ENCODE measurements around the gene IL36B.

The IL36B gene

GRCh38 chr2:112977559-112978056 is 75.1 kb downstream of the IL36B start, which contains the start of gene IL36G:
IL36G (plus strand) TSS chr2:112978006; CDS start chr2:112978639, 633 bp downstream.
- Histone ChIP-seq H3K36me3 (ENCODE audit: control insufficient read depth in 5 of 5, insufficient read depth in 5 of 5, low read length in 5 of 5) (no peaks in the 10 kb centered on the region), H3K9ac (ENCODE audit: low read length in 5 of 5) (no peak within 1 kb of the TSS), H3K4me1 (ENCODE audit: control insufficient read depth in 5 of 5, insufficient read depth in 5 of 5, low read length in 5 of 5) (no peaks in the 10 kb centered on the region), H3K27me3 (ENCODE audit: control insufficient read depth in 5 of 5, insufficient read depth in 4 of 5, low read length in 5 of 5) (peaks cover 0 to 7% (median 0%) of the 10 kb centered on the region in 5 donors), H3K27ac (ENCODE audit: low read depth, low read length) (no peak within 1 kb of the TSS), H3K4me3 (ENCODE audit: low read depth in 1 of 5, low read length in 5 of 5) (no peak within 1 kb of the TSS), H3K9me3 (ENCODE audit: control insufficient read depth in 5 of 5, low read length in 5 of 5) (no peaks in the 10 kb centered on the region)

Data from subcutaneous abdominal adipose tissue (tissue), 5 donors.